DMS53 treated with DMSO at 0.1 percent for 48 hours (cell line): ENCODE data around the gene UMAD1.
A peak's percentile ranks its signal among the peaks of the same experiment; 100 is the strongest.

Experiments used
- DNase-seq: peaks from one replicate; lab custom pipeline; 2025; ENCODE audit not compliant: unreplicated experiment; lab: John Stamatoyannopoulos, UW

Gene UMAD1

GRCh38 chr7:7870555-7870954 lies 230.0 kb downstream of the UMAD1 start:
- DNase-seq = no peak

GRCh38 chr7:7876419-7876818 lies 235.9 kb downstream of the UMAD1 start:
- DNase-seq = no peak

GRCh38 chr7:7881581-7881980 lies 241.0 kb downstream of the UMAD1 start:
- DNase-seq = no peak

DNA sequence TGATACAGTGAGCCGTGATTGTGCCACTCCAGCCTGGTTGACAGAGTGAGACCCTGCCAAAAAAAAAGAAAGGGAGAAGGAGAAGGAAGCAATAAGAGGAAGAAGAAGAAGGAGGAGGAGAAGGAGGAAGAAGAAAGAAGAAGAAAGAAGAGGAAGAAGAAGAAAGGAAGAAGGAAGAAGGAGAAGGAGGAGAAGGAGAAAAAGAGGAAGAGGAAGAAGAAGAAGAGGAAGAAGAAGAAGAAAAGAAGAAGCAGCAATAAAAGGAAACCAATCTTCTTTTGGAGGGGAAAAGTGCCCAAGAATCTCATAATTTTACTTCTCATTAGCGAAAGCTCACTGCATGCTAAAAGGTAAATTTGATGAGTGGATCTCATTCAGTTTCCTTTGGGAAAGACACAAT lies 242.3 kb downstream of the UMAD1 start:
- no peak for DNase-seq

GRCh38 chr7:7883394-7883793 lies 242.8 kb downstream of the UMAD1 start:
- no peak for DNase-seq

GRCh38 chr7:7884855-7885254 lies 244.3 kb downstream of the UMAD1 start:
- no peak for DNase-seq

DNA sequence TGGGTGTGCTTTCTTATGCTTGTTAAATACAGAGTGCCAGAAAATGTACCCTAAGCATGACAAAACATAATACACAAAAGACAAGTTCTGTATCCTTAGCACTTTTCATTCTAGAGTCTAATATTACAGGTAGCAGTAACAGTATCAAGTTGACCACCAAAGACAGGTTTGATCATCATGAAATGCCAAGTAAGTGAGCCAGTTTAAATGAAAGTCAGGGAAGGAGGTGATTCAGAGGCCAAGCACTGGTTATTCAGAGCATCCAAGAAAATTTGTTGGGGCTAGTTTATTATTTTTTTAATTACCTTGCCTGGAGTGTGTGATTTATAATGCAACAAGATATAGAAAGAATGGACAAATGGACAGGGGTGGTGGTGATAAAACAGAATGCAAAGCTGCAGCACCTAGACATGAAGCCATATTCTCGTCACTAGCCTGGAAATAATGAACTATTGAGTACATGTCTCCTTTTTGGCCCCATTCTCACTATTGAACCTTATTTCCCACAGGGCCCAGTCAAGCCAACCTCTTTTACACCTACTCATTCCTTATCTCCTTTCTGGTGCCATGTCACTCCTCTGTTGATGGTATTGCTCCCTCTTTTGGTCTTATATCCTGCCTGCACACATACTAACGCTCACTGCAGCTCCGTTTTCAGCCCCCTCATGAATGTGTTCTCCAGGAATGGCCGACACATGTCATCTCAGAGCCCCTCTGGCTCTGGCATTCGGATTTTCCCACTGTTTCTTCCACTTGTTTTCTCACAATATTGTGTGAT lies 249.4 kb downstream of the UMAD1 start:
- no peak for DNase-seq

DNA sequence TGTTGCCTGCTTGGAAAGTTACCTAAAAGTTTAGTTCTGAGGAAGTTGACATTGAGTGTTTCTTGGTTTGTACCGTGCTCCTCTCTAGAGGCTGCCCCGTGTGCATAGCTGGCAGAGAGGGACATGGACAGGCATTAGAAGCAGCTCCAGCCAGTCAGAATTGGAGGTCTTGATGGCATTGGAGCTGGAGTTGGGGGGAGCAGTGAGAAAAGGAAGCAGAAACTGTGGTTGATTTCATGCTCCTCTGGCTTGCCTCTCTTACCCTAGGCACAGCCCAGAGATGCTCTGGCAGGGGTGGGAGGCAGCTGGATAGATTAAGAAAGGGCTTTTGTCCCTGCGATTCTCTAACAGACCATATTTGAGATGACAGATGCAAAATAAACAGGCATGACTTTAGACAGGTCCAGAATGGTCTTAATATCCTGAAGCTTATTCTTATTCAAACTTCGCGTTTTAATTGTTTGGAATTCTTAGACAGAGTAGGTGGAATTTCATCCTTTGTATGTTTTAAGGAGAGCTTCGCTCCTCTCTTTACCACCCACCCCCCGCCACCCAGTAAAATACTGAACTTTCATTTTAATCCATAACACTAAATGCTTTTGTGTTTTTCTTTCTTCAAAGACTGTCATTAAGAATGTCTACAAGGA lies 254.6 kb downstream of the UMAD1 start:
- no peak for DNase-seq

GRCh38 chr7:7895754-7896153 lies 255.2 kb downstream of the UMAD1 start:
- DNase-seq = peak; percentile 56

- no peak for DNase-seq
These were observed 257.0 kb downstream of the UMAD1 start for GRCh38 chr7:7897509-7897908.

GRCh38 chr7:7897949-7898515 lies 257.5 kb downstream of the UMAD1 start:
- no peak for DNase-seq

DNA sequence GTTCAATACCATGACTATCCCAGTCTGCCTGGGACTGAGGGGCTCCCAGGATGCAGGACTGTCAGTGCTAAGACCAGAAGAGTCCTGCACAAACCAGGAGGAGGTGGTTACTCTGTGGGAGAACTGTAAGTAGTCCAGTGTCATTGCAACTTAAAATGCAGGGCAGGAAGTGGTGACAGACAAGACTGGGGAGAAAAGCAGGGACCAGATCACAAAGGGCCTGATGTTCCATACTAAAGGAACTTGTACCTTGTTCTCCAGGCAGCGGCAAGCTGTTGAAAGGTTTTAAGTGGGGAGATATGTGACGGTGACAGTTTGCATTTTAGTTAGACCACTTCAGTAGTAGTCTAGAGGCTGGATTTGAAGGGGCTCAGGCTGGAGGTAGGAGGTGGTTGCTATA lies 262.3 kb downstream of the UMAD1 start:
- no peak for DNase-seq

- DNase-seq = no peak
These were observed 266.8 kb downstream of the UMAD1 start for GRCh38 chr7:7907306-7907705.

DNA sequence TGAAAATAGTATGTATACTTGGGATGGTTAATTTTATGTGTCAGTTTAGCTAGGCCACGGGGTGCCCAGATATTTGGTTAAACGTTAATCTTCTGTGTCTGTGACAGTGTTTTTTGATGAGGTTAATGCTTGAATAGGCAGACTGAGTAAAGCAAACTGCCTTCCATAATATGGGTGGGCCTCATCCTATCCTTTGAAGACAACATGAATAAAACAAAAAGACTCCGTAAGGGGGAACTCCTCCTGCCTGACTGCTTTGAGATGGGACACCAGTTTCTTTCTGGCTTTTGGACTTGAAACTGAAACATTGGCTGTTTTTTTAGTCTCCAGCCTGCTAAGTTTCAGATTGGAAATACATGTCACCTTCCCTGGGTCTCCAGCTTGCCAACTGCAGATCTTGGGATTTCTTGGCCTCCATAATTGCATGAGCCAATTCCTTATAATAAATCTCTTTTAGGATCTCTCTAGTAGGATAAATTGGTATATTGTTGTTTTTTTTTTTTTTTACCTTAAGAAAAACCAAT lies 268.1 kb downstream of the UMAD1 start:
- DNase-seq = no peak

DNA sequence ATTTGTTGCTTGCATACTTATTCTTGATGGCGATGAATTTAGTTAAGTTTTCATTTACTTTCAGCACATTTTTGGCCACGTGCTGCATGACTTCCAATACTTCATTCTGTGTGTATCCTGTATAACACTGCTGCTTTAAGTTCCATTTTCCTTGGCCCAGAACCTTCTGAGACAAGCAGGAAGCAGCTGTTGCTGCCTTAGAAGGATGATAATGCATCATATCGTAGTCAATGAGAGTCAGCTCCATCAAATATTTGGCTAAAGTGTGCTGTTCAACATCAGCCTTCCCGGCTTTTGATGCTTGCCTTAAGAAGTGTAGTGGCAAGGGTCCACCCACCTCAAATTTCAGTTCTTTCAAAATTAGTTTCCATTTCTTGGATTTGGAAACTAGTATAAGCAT lies 268.8 kb downstream of the UMAD1 start:
- DNase-seq = no peak

GRCh38 chr7:7911369-7912123 lies 271.0 kb downstream of the UMAD1 start:
- no peak for DNase-seq

- no peak for DNase-seq
These were observed 272.4 kb downstream of the UMAD1 start for GRCh38 chr7:7912937-7913336.

DNA sequence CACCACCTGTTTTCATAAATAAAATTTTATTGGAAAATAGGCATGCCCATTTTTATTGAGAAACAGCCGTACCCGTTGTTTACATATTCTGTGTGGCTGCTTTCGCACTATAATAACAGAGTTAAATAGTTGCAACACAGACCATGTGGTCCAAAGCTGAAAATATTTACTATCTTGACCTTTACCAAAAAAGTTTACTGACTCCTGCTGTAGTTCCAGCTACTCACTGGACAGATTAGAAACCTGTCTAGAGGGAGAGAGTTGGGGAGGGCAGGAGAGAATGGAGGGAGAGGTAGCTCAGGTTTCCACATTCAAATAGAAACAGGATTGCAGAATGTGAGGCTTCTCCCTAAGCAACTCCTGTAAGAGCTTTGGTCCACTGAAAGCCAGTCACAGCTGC lies 273.0 kb downstream of the UMAD1 start:
- no peak for DNase-seq

DNA sequence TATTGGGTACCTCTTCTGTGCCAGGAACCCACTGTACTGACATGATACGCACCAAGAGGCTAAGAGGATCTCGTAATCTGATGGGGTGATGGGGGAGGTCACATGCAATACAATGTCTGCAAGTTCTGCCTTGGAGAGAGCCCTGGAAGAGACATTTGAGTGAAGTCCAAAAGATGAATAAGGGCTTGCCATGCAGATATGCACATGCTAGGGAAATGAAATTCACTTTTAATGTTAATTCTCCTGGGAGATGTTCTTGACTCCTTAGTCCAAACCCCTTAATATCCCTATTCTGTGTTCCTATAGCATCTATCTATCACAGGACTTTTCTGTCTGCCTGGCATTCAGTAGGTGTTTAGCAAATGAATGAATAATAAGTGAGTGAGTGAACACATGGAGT lies 274.0 kb downstream of the UMAD1 start:
- no peak for DNase-seq

DNA sequence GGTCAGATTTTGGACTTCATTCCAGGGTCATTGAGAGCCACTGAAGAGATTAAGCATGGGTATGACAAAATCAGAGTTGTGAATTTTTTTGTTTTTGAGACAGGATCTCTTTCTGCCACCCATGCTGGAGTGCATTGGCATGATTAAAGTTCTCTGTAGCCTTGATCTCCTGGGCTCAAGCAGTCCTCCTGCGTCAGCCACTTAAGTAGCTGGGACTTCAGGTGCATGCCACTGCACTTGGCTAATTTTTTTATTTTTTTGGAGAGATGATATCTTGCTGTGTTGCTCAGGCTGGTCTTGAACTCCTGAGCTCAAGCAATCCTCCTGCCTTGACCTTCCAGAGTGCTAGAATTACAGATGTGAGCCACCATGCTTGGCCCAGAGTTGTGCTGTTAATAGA lies 275.5 kb downstream of the UMAD1 start:
- DNase-seq = no peak

DNA sequence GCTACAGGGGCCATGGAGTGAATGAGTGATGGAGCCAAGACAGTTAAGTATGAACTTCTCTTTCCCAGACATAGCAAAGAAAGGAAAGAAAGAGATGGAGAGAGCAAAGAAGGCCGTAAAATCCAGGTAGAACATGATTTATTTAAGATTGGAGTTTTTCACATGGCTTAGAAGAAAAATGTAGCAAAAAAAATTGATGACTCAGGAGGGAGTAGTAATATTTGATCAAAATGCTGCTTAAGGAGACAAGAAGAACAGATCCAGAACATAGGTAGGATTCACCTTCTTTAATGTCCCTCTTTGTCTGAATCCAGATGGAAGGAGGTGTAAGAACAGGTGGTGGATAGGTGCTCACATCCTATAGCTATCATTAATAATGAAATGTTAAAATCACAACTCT lies 277.0 kb downstream of the UMAD1 start:
- DNase-seq = no peak
